ENCODE data around the gene OXSM. TPM values are rescaled to one million over a fixed set of nuclear protein-coding genes. Genes with fewer than 3 reads are reported as not detected.
A peak's percentile ranks its signal among the peaks of the same experiment; 100 is the strongest.

Gene OXSM
- polyA plus RNA-seq, 3 donors, result 2.9 to 8.2 (median 4.5) TPM

- WGBS (ENCODE audit: insufficient coverage), result 96% methylated on average over 2 of the region's 6 CpGs
- no peak for TF ChIP-seq CTCF (IDR thresholded peaks at IDR 0.05)
- intact Hi-C loops (cut with micrococcal nuclease), result no loop called here
- no peaks in the 10 kb centered on the region for H3K36me3 Mint-ChIP-seq
- H3K9me3 Mint-ChIP-seq, result peaks cover 0 to 1% (median 0%) of the 10 kb centered on the region in 7 donors
- no peak overlapping the region for H3K27ac ChIP-seq (ENCODE audit: low read depth in 1 of 2, low read length in 2 of 2)
- no peaks in the 10 kb centered on the region for H3K36me3 ChIP-seq (replicated peaks in 1 of 2; ENCODE audit: control insufficient read depth in 1 of 2, insufficient read depth in 2 of 2, low read length in 2 of 2)
- DNase-seq, result no peak
- no peaks in the 10 kb centered on the region for H3K79me2 ChIP-seq (ENCODE audit: insufficient read depth, low read length)
- H3K4me1 ChIP-seq (ENCODE audit: control insufficient read depth in 1 of 2, insufficient read depth in 2 of 2, low read length in 2 of 2), result no peaks in the 10 kb centered on the region
- H3K4me3 Mint-ChIP-seq, result no peak overlapping the region
- no peaks in the 10 kb centered on the region for H4K20me1 ChIP-seq (ENCODE audit: insufficient read depth, low read length)
- H3K27me3 Mint-ChIP-seq (ENCODE audit: low read depth in 3 of 3), result peaks cover 0 to 4% (median 2%) of the 10 kb centered on the region in 3 donors
- no peak overlapping the region for H3K27ac Mint-ChIP-seq
- H3K4me1 Mint-ChIP-seq, result peaks cover 1% of the 10 kb centered on the region
- H3K9me3 ChIP-seq (replicated peaks in 1 of 2; ENCODE audit: control insufficient read depth in 1 of 2, insufficient read depth in 1 of 2, low read length in 2 of 2), result no peaks in the 10 kb centered on the region
- H3K27me3 ChIP-seq (ENCODE audit: control insufficient read depth in 2 of 2, insufficient read depth in 2 of 2, low read length in 2 of 2), result no peaks in the 10 kb centered on the region
- H3K9ac ChIP-seq (ENCODE audit: insufficient read depth, low read length, poor library complexity, severe bottlenecking), result no peak overlapping the region
- no peak overlapping the region for H2AFZ ChIP-seq (ENCODE audit: insufficient read depth, low read depth, low read length, poor library complexity, severe bottlenecking)
- no peak overlapping the region for H3K4me3 ChIP-seq (replicated peaks in 1 of 3; ENCODE audit: low read depth in 2 of 3, low read length in 3 of 3)
- no peak overlapping the region for H3K4me2 ChIP-seq (replicated peaks; ENCODE audit: extremely low read depth, low read length, poor library complexity, severe bottlenecking)
These were observed 40.7 kb downstream of the OXSM start for GRCh38 chr3:25830373-25831280.

- Histone ChIP-seq H3K36me3 (replicated peaks in 1 of 2; ENCODE audit: control insufficient read depth in 1 of 2, insufficient read depth in 2 of 2, low read length in 2 of 2) (no peaks in the 10 kb centered on the region), H4K20me1 (ENCODE audit: insufficient read depth, low read length) (no peaks in the 10 kb centered on the region), H3K9me3 (replicated peaks in 1 of 2; ENCODE audit: control insufficient read depth in 1 of 2, insufficient read depth in 1 of 2, low read length in 2 of 2) (no peaks in the 10 kb centered on the region), H2AFZ (ENCODE audit: insufficient read depth, low read depth, low read length, poor library complexity, severe bottlenecking) (peak overlapping the region; percentile 49), H3K9ac (ENCODE audit: insufficient read depth, low read length, poor library complexity, severe bottlenecking) (no peak overlapping the region), H3K4me3 (replicated peaks in 1 of 3; ENCODE audit: low read depth in 2 of 3, low read length in 3 of 3) (no peak overlapping the region), H3K79me2 (ENCODE audit: insufficient read depth, low read length) (no peaks in the 10 kb centered on the region), H3K4me2 (replicated peaks; ENCODE audit: extremely low read depth, low read length, poor library complexity, severe bottlenecking) (no peak overlapping the region), H3K4me1 (ENCODE audit: control insufficient read depth in 1 of 2, insufficient read depth in 2 of 2, low read length in 2 of 2) (no peaks in the 10 kb centered on the region), H3K27me3 (ENCODE audit: control insufficient read depth in 2 of 2, insufficient read depth in 2 of 2, low read length in 2 of 2) (no peaks in the 10 kb centered on the region), H3K27ac (ENCODE audit: low read depth in 1 of 2, low read length in 2 of 2) (no peak overlapping the region)
- Mint-ChIP-seq H3K27me3 (ENCODE audit: low read depth in 3 of 3) (peaks cover 0 to 2% (median 0%) of the 10 kb centered on the region in 3 donors), H3K4me3 (no peak overlapping the region), H3K9me3 (peaks cover 0 to 1% (median 0%) of the 10 kb centered on the region in 7 donors), H3K27ac (no peak overlapping the region), H3K36me3 (no peaks in the 10 kb centered on the region), H3K4me1 (peaks cover under 1% of the 10 kb centered on the region)
- TF ChIP-seq CTCF (IDR thresholded peaks at IDR 0.05), result no peak
- 4% methylated on average over 3 of the region's 3 CpGs for WGBS (ENCODE audit: insufficient coverage)
- intact Hi-C loops (cut with micrococcal nuclease), result no loop called here
- DNase-seq, result no peak
These were observed 41.7 kb downstream of the OXSM start for GRCh38 chr3:25831578-25831977.

All from CD14-positive monocyte (primary cell).